ENCODE results near the gene ARSI.

- peak; percentile 14 for TF ChIP-seq CTCF (IDR thresholded peaks at IDR 0.05)
- TF ChIP-seq EZH2 (IDR thresholded peaks at IDR 0.05): no peak
- no peak for TF ChIP-seq EZH2phosphoT487 (IDR thresholded peaks at IDR 0.05)
Observed at GRCh38 chr5:150249744-150250143, 53.0 kb downstream of the ARSI start.

Measured in neural progenitor cell (in vitro differentiated cells).